ENCODE results near the gene PALLD. TPM values are rescaled to one million over a fixed set of nuclear protein-coding genes. Genes with fewer than 3 reads are reported as not detected.

The PALLD gene
- total and polyA plus RNA-seq, 3 donors from 2014 or later: 138 to 156 (median 146) TPM

DNA sequence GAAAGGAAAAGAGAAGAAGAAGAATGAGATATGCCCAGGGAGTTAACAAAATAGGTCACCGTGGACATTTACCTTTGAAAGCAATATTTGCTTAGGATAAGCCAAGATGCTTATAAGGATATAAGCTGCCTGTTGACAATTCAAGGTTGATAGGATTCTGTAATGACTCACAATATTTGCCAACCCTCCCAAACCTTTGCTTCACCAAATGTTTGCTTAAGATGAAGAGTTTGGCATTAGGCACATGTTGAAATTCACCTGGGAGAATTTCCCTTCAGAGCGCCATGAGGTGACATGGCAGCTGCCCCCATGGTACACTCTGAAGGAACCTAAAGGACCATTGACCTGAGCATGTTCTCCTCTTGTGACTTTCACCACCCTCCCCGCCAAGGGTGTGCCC, 4.6 kb downstream of the PALLD start:
- no peaks in the 10 kb centered on the region for H3K9me3 ChIP-seq
- TF ChIP-seq POLR2A (IDR thresholded peaks at IDR 0.05): no peak
- TF ChIP-seq, protein P1, sequence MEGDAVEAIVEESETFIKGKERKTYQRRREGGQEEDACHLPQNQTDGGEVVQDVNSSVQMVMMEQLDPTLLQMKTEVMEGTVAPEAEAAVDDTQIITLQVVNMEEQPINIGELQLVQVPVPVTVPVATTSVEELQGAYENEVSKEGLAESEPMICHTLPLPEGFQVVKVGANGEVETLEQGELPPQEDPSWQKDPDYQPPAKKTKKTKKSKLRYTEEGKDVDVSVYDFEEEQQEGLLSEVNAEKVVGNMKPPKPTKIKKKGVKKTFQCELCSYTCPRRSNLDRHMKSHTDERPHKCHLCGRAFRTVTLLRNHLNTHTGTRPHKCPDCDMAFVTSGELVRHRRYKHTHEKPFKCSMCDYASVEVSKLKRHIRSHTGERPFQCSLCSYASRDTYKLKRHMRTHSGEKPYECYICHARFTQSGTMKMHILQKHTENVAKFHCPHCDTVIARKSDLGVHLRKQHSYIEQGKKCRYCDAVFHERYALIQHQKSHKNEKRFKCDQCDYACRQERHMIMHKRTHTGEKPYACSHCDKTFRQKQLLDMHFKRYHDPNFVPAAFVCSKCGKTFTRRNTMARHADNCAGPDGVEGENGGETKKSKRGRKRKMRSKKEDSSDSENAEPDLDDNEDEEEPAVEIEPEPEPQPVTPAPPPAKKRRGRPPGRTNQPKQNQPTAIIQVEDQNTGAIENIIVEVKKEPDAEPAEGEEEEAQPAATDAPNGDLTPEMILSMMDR (IDR thresholded peaks at IDR 0.05): no peak
- H3K27me3 ChIP-seq: no peaks in the 10 kb centered on the region
- no peak for DNase-seq
- no peak overlapping the region for H3K4me3 ChIP-seq
- intact Hi-C loops (cut with DNase I; ENCODE audit: low total_unique reads): no loop called here
- H3K4me1 ChIP-seq: no peaks in the 10 kb centered on the region
- H3K27ac ChIP-seq: no peak overlapping the region
- WGBS, 2 donors: 85 to 94% methylated on average over 3 of the region's 3 CpGs
- no peaks in the 10 kb centered on the region for H3K36me3 ChIP-seq (ENCODE audit: low read depth, missing control alignments)

- no peak for DNase-seq
- intact Hi-C loops (cut with DNase I; ENCODE audit: low total_unique reads): no loop called here
- WGBS, 2 donors: 83 to 86% methylated on average over 6 of the region's 6 CpGs
- no peaks in the 10 kb centered on the region for H3K4me1 ChIP-seq
- H3K9me3 ChIP-seq: no peaks in the 10 kb centered on the region
- no peaks in the 10 kb centered on the region for H3K36me3 ChIP-seq (ENCODE audit: low read depth, missing control alignments)
- no peaks in the 10 kb centered on the region for H3K27me3 ChIP-seq
- H3K27ac ChIP-seq: no peak overlapping the region
- H3K4me3 ChIP-seq: no peak overlapping the region
- TF ChIP-seq POLR2A (IDR thresholded peaks at IDR 0.05): no peak
Observed at GRCh38 chr4:168502861-168503260, 6.0 kb downstream of the PALLD start.

DNA sequence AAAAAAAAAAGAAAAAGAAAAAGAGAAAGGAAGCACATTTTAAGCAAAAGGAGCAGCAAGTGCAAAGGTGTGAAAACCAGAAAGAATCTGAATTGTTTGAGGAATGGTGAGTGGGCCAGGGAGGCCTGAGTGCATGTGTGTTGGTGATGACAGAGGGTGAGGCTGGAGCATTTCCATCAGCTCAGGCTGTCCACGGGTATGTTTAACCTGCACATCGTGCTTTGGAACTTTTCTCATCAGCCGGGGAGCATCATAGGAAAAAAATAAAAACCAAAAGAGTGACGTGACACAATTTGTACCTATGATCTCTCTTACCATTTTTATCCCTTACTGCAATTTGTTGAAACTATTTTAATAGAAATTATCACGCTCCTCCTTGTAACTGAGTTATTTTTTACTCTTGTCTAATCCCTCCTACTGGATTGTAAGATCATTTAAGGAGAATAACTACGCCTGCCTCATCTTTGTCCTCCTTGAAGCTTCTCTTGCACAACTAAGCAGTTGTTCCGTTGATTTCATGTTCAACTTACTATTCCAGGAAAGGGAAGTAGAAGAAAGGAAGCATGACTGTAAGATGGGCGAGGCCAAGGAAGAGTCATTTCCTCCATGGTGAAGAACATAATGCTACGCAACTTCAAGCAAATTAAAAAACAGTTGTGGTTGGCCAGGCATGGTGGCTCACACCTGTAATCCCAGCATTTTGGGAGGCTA, 7.0 kb downstream of the PALLD start:
- no peak overlapping the region for H3K4me3 ChIP-seq
- no peaks in the 10 kb centered on the region for H3K4me1 ChIP-seq
- H3K27ac ChIP-seq: no peak overlapping the region
- intact Hi-C loops (cut with DNase I; ENCODE audit: low total_unique reads): no loop called here
- no peak for DNase-seq
- no peaks in the 10 kb centered on the region for H3K36me3 ChIP-seq (ENCODE audit: low read depth, missing control alignments)
- no peaks in the 10 kb centered on the region for H3K27me3 ChIP-seq
- WGBS, 2 donors: 86 to 87% methylated on average over 9 of the region's 9 CpGs
- H3K9me3 ChIP-seq: no peaks in the 10 kb centered on the region
- TF ChIP-seq POLR2A (IDR thresholded peaks at IDR 0.05): no peak
- TF ChIP-seq, protein P1 (IDR thresholded peaks at IDR 0.05): no peak

GRCh38 chr4:168504526-168504925, 7.7 kb downstream of the PALLD start:
- no peak overlapping the region for H3K27ac ChIP-seq
- H3K9me3 ChIP-seq: no peaks in the 10 kb centered on the region
- intact Hi-C loops (cut with DNase I; ENCODE audit: low total_unique reads): no loop called here
- H3K36me3 ChIP-seq (ENCODE audit: low read depth, missing control alignments): no peaks in the 10 kb centered on the region
- no peak overlapping the region for H3K4me3 ChIP-seq
- H3K4me1 ChIP-seq: no peaks in the 10 kb centered on the region
- no peaks in the 10 kb centered on the region for H3K27me3 ChIP-seq
- DNase-seq: no peak
- 82 to 94% methylated on average over 3 of the region's 3 CpGs for WGBS, 2 donors
- TF ChIP-seq, protein P1 (IDR thresholded peaks at IDR 0.05): no peak
- TF ChIP-seq POLR2A (IDR thresholded peaks at IDR 0.05): no peak

- intact Hi-C loops (cut with DNase I; ENCODE audit: low total_unique reads): no loop called here
- H3K9me3 ChIP-seq: no peaks in the 10 kb centered on the region
- WGBS, 2 donors: 65 to 68% methylated on average over 1 of the region's 1 CpG
- H3K4me1 ChIP-seq: no peaks in the 10 kb centered on the region
- no peak overlapping the region for H3K27ac ChIP-seq
- H3K27me3 ChIP-seq: no peaks in the 10 kb centered on the region
- no peak overlapping the region for H3K4me3 ChIP-seq
- H3K36me3 ChIP-seq (ENCODE audit: low read depth, missing control alignments): no peaks in the 10 kb centered on the region
- TF ChIP-seq POLR2A (IDR thresholded peaks at IDR 0.05): no peak
- TF ChIP-seq, protein P1 (IDR thresholded peaks at IDR 0.05): no peak
- no peak for DNase-seq
Observed at GRCh38 chr4:168506014-168506413, 9.2 kb downstream of the PALLD start.

All from testis (tissue), 3 donors.